Naive B cell (primary cell): ENCODE data around the gene CGNL1. TPM values are rescaled to one million over a fixed set of nuclear protein-coding genes. Genes with fewer than 3 reads are reported as not detected.
A peak's percentile ranks its signal among the peaks of the same experiment; 100 is the strongest.

Source experiments
- ATAC-seq, 2 donors: fragments of 150-1000 bp; cut with Tn5 transposase; 2 replicates each; pipeline ENCODE4 v1.10.0; 2021; ENCODE audit warnings: low read depth in 2 of 2, mild to moderate bottlenecking in 2 of 2, moderate library complexity in 2 of 2
- DNase-seq: peaks from one replicate; pipeline ENCODE4 v3.0.0; 2022
- H3K27ac Mint-ChIP-seq, 6 donors: one replicate each; pipeline ENCODE4 v1.8.0; 2020 to 2022; ENCODE audit warnings: mild to moderate bottlenecking in 6 of 6, mixed read lengths in 6 of 6, moderate library complexity in 5 of 6, inconsistent platforms in 2 of 6
- H3K27me3 Mint-ChIP-seq, 3 donors: one replicate each; pipeline ENCODE4 v1.8.0; 2021 to 2022; ENCODE audit warnings: mixed read lengths in 3 of 3, mild to moderate bottlenecking in 1 of 3
- H3K36me3 Mint-ChIP-seq, 2 donors: one replicate each; pipeline ENCODE4 v1.8.0; 2020 to 2022; ENCODE audit warnings: mixed read lengths in 2 of 2, inconsistent platforms in 1 of 2, mild to moderate bottlenecking in 1 of 2
- H3K4me1 Mint-ChIP-seq, 3 donors: one replicate each; pipeline ENCODE4 v1.8.0; 2020 to 2022; ENCODE audit warnings: mixed read lengths in 3 of 3, inconsistent platforms in 1 of 3, mild to moderate bottlenecking in 1 of 3, moderate library complexity in 1 of 3
- H3K4me3 Mint-ChIP-seq, 8 donors: one replicate each; pipeline ENCODE4 v1.8.0; 2020 to 2022; ENCODE audit warnings: mild to moderate bottlenecking in 8 of 8, mixed read lengths in 8 of 8, moderate library complexity in 8 of 8, inconsistent platforms in 2 of 8
- H3K9me3 Mint-ChIP-seq, 7 donors: one replicate each; pipeline ENCODE4 v1.8.0; 2020 to 2022; ENCODE audit warnings: mixed read lengths in 7 of 7, mild to moderate bottlenecking in 5 of 7, inconsistent platforms in 2 of 7, moderate library complexity in 1 of 7
- polyA plus RNA-seq, 6 donors: library from polyadenylated mRNA; unstranded; fragments of 300-500 nt; fragmentation: Illumina TruSeq; gene quantifications; one replicate each; pipeline ENCODE4 v1.2.3, GENCODE V29; 2021; ENCODE audit warnings: low read depth in 6 of 6

Gene CGNL1
- polyA plus RNA-seq = under 1 TPM in 2 of 6 donors, not detected in 4; 0.09 TPM

GRCh38 chr15:57375827-57376695, at the start of gene CGNL1:
CGNL1 (plus strand) TSS chr15:57376505; CDS start chr15:57438000, 61,495 bp downstream.
- H3K27me3 Mint-ChIP-seq = peaks cover 45 to 66% (median 51%) of the 10 kb centered on the region in 3 donors
- peaks cover 0 to 5% (median 0%) of the 10 kb centered on the region in 7 donors for H3K9me3 Mint-ChIP-seq
- H3K4me3 Mint-ChIP-seq = peak within 1 kb of the TSS; percentile 76 to 93 (median 88)
- DNase-seq (peak; percentile 3), ATAC-seq (peak; percentile 20 to 34)
- H3K27ac Mint-ChIP-seq = peak within 1 kb of the TSS in 4 of 6 donors; percentile 6 to 83 (median 70)
- peaks cover 11 to 13% (median 11%) of the 10 kb centered on the region in 3 donors for H3K4me1 Mint-ChIP-seq
- peaks cover 0 to 5% of the 10 kb centered on the region in 2 donors for H3K36me3 Mint-ChIP-seq

- DNase-seq = no peak
- no peak for ATAC-seq
- Mint-ChIP-seq H3K27me3 (peaks cover 0 to 10% (median 0%) of the 10 kb centered on the region in 3 donors), H3K4me1 (peaks cover 18 to 24% (median 19%) of the 10 kb centered on the region in 3 donors), H3K4me3 (no peak overlapping the region), H3K27ac (no peak overlapping the region), H3K9me3 (no peaks in the 10 kb centered on the region), H3K36me3 (no peaks in the 10 kb centered on the region)
These were observed 48.3 kb upstream of the CGNL1 start for GRCh38 chr15:57327985-57328471.

- Mint-ChIP-seq H3K27ac (no peak overlapping the region), H3K9me3 (no peaks in the 10 kb centered on the region), H3K4me1 (peaks cover 15 to 21% (median 18%) of the 10 kb centered on the region in 3 donors), H3K4me3 (no peak overlapping the region), H3K27me3 (peaks cover 0 to 10% (median 0%) of the 10 kb centered on the region in 3 donors), H3K36me3 (no peaks in the 10 kb centered on the region)
- no peak for DNase-seq
- no peak for ATAC-seq
These were observed 47.8 kb upstream of the CGNL1 start for GRCh38 chr15:57328479-57328878.

GRCh38 chr15:57328897-57329296, 47.4 kb upstream of the CGNL1 start:
- peak overlapping the region in 2 of 6 donors; percentile 21 to 62 for H3K27ac Mint-ChIP-seq

GRCh38 chr15:57329582-57330367, 46.5 kb upstream of the CGNL1 start:
- Mint-ChIP-seq H3K27me3 (peaks cover 0 to 10% (median 10%) of the 10 kb centered on the region in 3 donors), H3K9me3 (no peaks in the 10 kb centered on the region), H3K4me3 (no peak overlapping the region), H3K4me1 (peaks cover 14 to 17% (median 15%) of the 10 kb centered on the region in 3 donors), H3K27ac (peak overlapping the region in 4 of 6 donors; percentile 16 to 83 (median 30)), H3K36me3 (no peaks in the 10 kb centered on the region)
- DNase-seq (no peak), ATAC-seq (no peak)

More at GRCh38 chr15:57328897-57329296, 47.4 kb upstream of the CGNL1 start:
- Mint-ChIP-seq H3K4me1 (peaks cover 15 to 18% (median 15%) of the 10 kb centered on the region in 3 donors), H3K36me3 (no peaks in the 10 kb centered on the region), H3K9me3 (no peaks in the 10 kb centered on the region), H3K27me3 (peaks cover 0 to 10% (median 1%) of the 10 kb centered on the region in 3 donors), H3K4me3 (no peak overlapping the region)
- DNase-seq (no peak), ATAC-seq (no peak)

- Mint-ChIP-seq H3K4me3 (no peak overlapping the region), H3K27ac (no peak overlapping the region), H3K36me3 (no peaks in the 10 kb centered on the region)
These were observed 45.5 kb upstream of the CGNL1 start for GRCh38 chr15:57330619-57331340.

GRCh38 chr15:57332326-57332725, 44.0 kb upstream of the CGNL1 start:
- peaks cover 14 to 15% (median 15%) of the 10 kb centered on the region in 3 donors for H3K4me1 Mint-ChIP-seq
- H3K27ac Mint-ChIP-seq = peak overlapping the region in 1 of 6 donors; percentile 37
- no peak for ATAC-seq
- no peaks in the 10 kb centered on the region for H3K9me3 Mint-ChIP-seq
- DNase-seq = no peak
- no peaks in the 10 kb centered on the region for H3K36me3 Mint-ChIP-seq
- H3K4me3 Mint-ChIP-seq = no peak overlapping the region
- H3K27me3 Mint-ChIP-seq = peaks cover 0 to 21% (median 10%) of the 10 kb centered on the region in 3 donors

More at GRCh38 chr15:57330619-57331340, 45.5 kb upstream of the CGNL1 start:
- Mint-ChIP-seq H3K4me1 (peaks cover 14 to 15% (median 15%) of the 10 kb centered on the region in 3 donors), H3K27me3 (peaks cover 0 to 12% (median 10%) of the 10 kb centered on the region in 3 donors), H3K9me3 (no peaks in the 10 kb centered on the region)
- ATAC-seq = no peak
- no peak for DNase-seq

GRCh38 chr15:57333487-57333886, 42.8 kb upstream of the CGNL1 start:
- H3K36me3 Mint-ChIP-seq = no peaks in the 10 kb centered on the region
- H3K4me1 Mint-ChIP-seq = peaks cover 14 to 15% (median 15%) of the 10 kb centered on the region in 3 donors
- DNase-seq (no peak), ATAC-seq (no peak)
- H3K4me3 Mint-ChIP-seq = no peak overlapping the region
- H3K27ac Mint-ChIP-seq = no peak overlapping the region
- peaks cover 0 to 28% (median 10%) of the 10 kb centered on the region in 3 donors for H3K27me3 Mint-ChIP-seq
- H3K9me3 Mint-ChIP-seq = no peaks in the 10 kb centered on the region

- Mint-ChIP-seq H3K4me1 (peaks cover 12 to 15% (median 14%) of the 10 kb centered on the region in 3 donors), H3K4me3 (no peak overlapping the region), H3K36me3 (no peaks in the 10 kb centered on the region), H3K27ac (peak overlapping the region in 2 of 6 donors; percentile 1 to 28), H3K9me3 (no peaks in the 10 kb centered on the region), H3K27me3 (peaks cover 0 to 35% (median 10%) of the 10 kb centered on the region in 3 donors)
- DNase-seq = no peak
- ATAC-seq = no peak
These were observed 42.0 kb upstream of the CGNL1 start for GRCh38 chr15:57334257-57334656.

GRCh38 chr15:57335293-57335715, 41.0 kb upstream of the CGNL1 start:
- Mint-ChIP-seq H3K9me3 (no peaks in the 10 kb centered on the region), H3K27ac (peak overlapping the region in 2 of 6 donors; percentile 70 to 89), H3K4me3 (no peak overlapping the region), H3K27me3 (peaks cover 0 to 35% (median 3%) of the 10 kb centered on the region in 3 donors), H3K36me3 (no peaks in the 10 kb centered on the region), H3K4me1 (peaks cover 2 to 7% (median 3%) of the 10 kb centered on the region in 3 donors)
- DNase-seq (no peak), ATAC-seq (no peak)

- Mint-ChIP-seq H3K4me3 (no peak overlapping the region), H3K27ac (peak overlapping the region in 2 of 6 donors; percentile 70 to 89)
These were observed 40.6 kb upstream of the CGNL1 start for GRCh38 chr15:57335719-57336118.

GRCh38 chr15:57337868-57338411, 38.4 kb upstream of the CGNL1 start:
- Mint-ChIP-seq H3K27ac (no peak overlapping the region), H3K4me3 (peak overlapping the region in 1 of 8 donors; percentile 22), H3K27me3 (peaks cover 0 to 35% (median 0%) of the 10 kb centered on the region in 3 donors), H3K4me1 (peaks cover 0 to 5% (median 4%) of the 10 kb centered on the region in 3 donors), H3K9me3 (no peaks in the 10 kb centered on the region), H3K36me3 (no peaks in the 10 kb centered on the region)
- no peak for ATAC-seq
- no peak for DNase-seq

More at GRCh38 chr15:57335719-57336118, 40.6 kb upstream of the CGNL1 start:
- no peaks in the 10 kb centered on the region for H3K9me3 Mint-ChIP-seq
- peaks cover 0 to 35% (median 0%) of the 10 kb centered on the region in 3 donors for H3K27me3 Mint-ChIP-seq
- no peaks in the 10 kb centered on the region for H3K36me3 Mint-ChIP-seq
- DNase-seq (no peak), ATAC-seq (no peak)
- H3K4me1 Mint-ChIP-seq = peaks cover 0 to 5% (median 4%) of the 10 kb centered on the region in 3 donors
